Measurements from ENCODE around the gene LRP2.

- no peak for TF ChIP-seq CTCF (IDR thresholded peaks at IDR 0.05; ENCODE audit: low read depth, low read length)
- TF ChIP-seq POLR2A (IDR thresholded peaks at IDR 0.05; ENCODE audit: extremely low read depth, insufficient read length) = no peak
- TF ChIP-seq MAX (IDR thresholded peaks at IDR 0.05; ENCODE audit: low read depth, low read length) = no peak
- TF ChIP-seq MYC (IDR thresholded peaks at IDR 0.05; ENCODE audit: low read depth, low read length) = no peak
These were observed 121.9 kb downstream of the LRP2 start for GRCh38 chr2:169240405-169240804.

Measured in NB4 (cell line).